K562 (cell line): Measurements from ENCODE around the gene HLA-E. TPM values are rescaled to one million over a fixed set of nuclear protein-coding genes. Genes with fewer than 3 reads are reported as not detected.

Experiments
- CC2D1A ChIP-seq: fragments of 450-650 bp; IDR thresholded peaks from 2 replicates; pipeline ENCODE4 v1.6.1; 2017; ENCODE audit warnings: mild to moderate bottlenecking
- CTBP1 ChIP-seq: fragments of 450-650 bp; IDR thresholded peaks from 2 replicates; pipeline ENCODE4 v1.6.1; 2016; ENCODE audit warnings: borderline replicate concordance
- E2F3 ChIP-seq: fragments of 250-450 bp; sonication (Bioruptor Pico); IDR thresholded peaks from 2 replicates; pipeline ENCODE4 v1.4.0; 2020; ENCODE audit warnings: mild to moderate bottlenecking
- HES1 ChIP-seq: fragments of 450-650 bp; IDR thresholded peaks from 2 replicates; pipeline ENCODE4 v1.6.1; 2016; ENCODE audit warnings: low read depth, mild to moderate bottlenecking, moderate library complexity
- LEF1 ChIP-seq: fragments of 450-650 bp; IDR thresholded peaks from 2 replicates; pipeline ENCODE4 v1.6.1; 2016; ENCODE audit warnings: mild to moderate bottlenecking
- MAFK ChIP-seq: IDR thresholded peaks from 2 replicates; pipeline ENCODE4 v1.6.1; 2011; ENCODE audit warnings: low read length, improper control_type of control experiment
- MECOM ChIP-seq: fragments of 250-450 bp; sonication (Bioruptor Pico); IDR thresholded peaks from 2 replicates; pipeline ENCODE4 v1.8.0; 2022; ENCODE audit warnings: inconsistent platforms
- MNT ChIP-seq, 2 experiments: fragments of 450-650 bp; conservative IDR thresholded peaks; 2 replicates each; pipeline ENCODE4 v1.6.1; 2017; ENCODE audit warnings: mild to moderate bottlenecking in 2 of 2, moderate library complexity in 2 of 2
- ZBTB1 ChIP-seq: sonication (generic); formaldehyde crosslinking; IDR thresholded peaks from 2 replicates; pipeline ENCODE4 v1.8.1; 2023; ENCODE audit warnings: missing genetic modification reagents, low read depth, mild to moderate bottlenecking, borderline replicate concordance
- ZBTB17 ChIP-seq: fragments of 450-650 bp; formaldehyde crosslinking; IDR thresholded peaks from 2 replicates; pipeline ENCODE4 v1.4.0; 2020; ENCODE audit warnings: mild to moderate bottlenecking
- ZNF592 ChIP-seq: fragments of 450-650 bp; IDR thresholded peaks from 2 replicates; pipeline ENCODE4 v1.6.1; 2017; ENCODE audit warnings: antibody characterized with exemption, mild to moderate bottlenecking
- ZNF609 ChIP-seq: sonication (generic); formaldehyde crosslinking; IDR thresholded peaks from 2 replicates; pipeline ENCODE4 v1.8.1; 2023; ENCODE audit warnings: missing genetic modification reagents, mild to moderate bottlenecking, borderline replicate concordance
- ZNF780A ChIP-seq: fragments of 250-450 bp; sonication (Bioruptor Pico); IDR thresholded peaks from 2 replicates; pipeline ENCODE4 v1.5.0; 2021; ENCODE audit warnings: mild to moderate bottlenecking
- polyA plus RNA-seq, 8 experiments: library from polyadenylated mRNA; depleted of rRNA in 4 of 8; stranded (reverse) in 5 of 8; unstranded in 3 of 8; fragments of >200 nt; fragmentation: Nextera tagmentation in 2 of 8; fragmentation: Illumina TruSeq in 1 of 8; extraction: Ambion mirVana in 2 of 8; extraction: Trizol in 1 of 8; gene quantifications; 2 replicates each; pipeline versions ENCODE4 v1.2.1 to v1.2.3, GENCODE V29; 2011 to 2014; ENCODE audit warnings: inconsistent platforms in 1 of 8, missing spikeins in 1 of 8
- total RNA-seq, 7 experiments: library from RNA; depleted of rRNA in 6 of 7; stranded (reverse); fragments of >200 nt in 6 of 7; fragmentation: Illumina TruSeq in 2 of 7; extraction: Trizol in 2 of 7; gene quantifications; 2 replicates each; pipeline versions ENCODE4 v1.2.1 to v1.2.3, GENCODE V29; 2011 to 2021; ENCODE audit warnings: low replicate concordance in 1 of 7

HLA-E gene
- total and polyA plus RNA-seq, 9 of the 15 experiments (the other 6 are each of a cell fraction or from before 2014, with no cell fraction given), result 3.2 to 39.9 (median 26.8) TPM

- no peak for TF ChIP-seq ZNF592
- TF ChIP-seq CTBP1, result no peak; the same call in 1 of the 2 replicates
- TF ChIP-seq ZBTB1 (CRISPR knock-in tag), result no peak
- TF ChIP-seq HES1, result no peak
- TF ChIP-seq LEF1, result no peak
- TF ChIP-seq MNT (conservative IDR thresholded peaks at IDR 0.05), result peak; percentile 62 to 80
- TF ChIP-seq MECOM (CRISPR knock-in tag), result no peak
- TF ChIP-seq CC2D1A, result no peak
- TF ChIP-seq ZNF780A (CRISPR knock-in tag), result no peak
- TF ChIP-seq E2F3 (CRISPR knock-in tag), result 0 out of 2 replicates have a peak, but pooled peaks have one; percentile 49
- no peak for TF ChIP-seq ZNF609 (CRISPR knock-in tag)
- TF ChIP-seq MAFK, result peak; percentile 12; the same call in 1 of the 2 replicates
- 0 out of 2 replicates have a peak, but pooled peaks have one; percentile 42 for TF ChIP-seq ZBTB17 (CRISPR knock-in tag)
These were observed 52.5 kb downstream of the HLA-E start (continued) for GRCh38 chr6:30541515-30542403.
